ENCODE data around the gene COX6B2.
A peak's percentile ranks its signal among the peaks of the same experiment; 100 is the strongest.

COX6B2 gene

DNA sequence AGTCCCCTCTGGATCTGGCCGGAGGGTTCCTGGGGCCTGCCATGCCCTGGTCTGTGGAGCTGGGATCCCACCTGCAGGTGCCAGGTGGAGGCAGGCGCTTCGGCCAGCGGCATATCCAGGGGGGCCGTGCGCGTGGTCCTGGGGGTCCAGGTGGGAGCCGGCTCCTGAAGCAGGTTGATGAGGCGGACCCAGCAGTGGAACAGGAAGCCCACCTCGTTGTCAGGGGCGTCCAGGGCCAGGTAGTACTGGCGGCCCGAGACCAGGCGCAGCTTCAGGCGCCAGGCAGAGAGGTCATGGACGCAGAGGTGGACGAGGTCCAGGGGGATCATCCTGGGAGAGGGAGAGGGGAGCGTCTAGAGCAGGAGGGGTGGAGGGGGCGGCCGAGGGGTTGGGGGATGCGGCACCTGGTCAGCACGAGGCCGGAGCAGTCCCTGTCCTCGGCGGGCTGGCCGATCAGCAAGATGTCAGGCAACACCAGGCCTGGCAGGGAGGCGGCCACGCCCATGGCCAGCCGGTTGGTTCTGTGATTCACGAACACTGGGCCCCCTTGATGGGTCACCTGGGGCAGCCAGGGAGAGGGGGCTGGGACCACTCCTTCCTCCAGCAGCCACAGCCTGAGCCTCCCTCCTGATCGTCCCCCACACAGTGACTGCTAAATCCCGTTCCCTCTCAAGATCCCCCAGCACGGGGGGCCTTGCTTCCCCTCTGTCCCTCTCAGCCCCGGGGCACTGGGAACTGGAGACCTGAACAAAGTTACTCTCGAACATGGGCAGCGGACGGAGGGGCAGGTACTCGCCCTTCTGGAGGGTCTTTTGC is 7.9 kb upstream of the COX6B2 start:
- DNase-seq = no peak

DNA sequence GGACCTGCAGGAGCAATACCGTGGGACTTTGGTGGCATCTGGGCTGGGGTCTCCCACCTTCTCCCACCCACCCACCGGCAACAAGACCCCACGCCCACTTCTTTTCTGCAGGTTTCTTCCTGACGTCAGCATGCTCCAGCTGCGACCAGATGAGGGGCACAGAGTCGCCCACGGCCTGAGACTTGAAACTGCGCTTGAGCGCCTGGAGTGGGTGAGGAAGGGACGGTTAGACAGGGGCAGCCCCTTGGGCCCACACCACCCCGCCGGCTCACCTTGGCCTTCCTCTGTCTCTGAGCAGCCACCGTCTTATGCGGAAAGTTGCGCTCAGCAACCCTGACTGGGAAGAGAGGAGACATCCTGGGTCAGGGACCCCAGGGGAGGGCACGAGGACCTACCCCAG is 6.4 kb upstream of the COX6B2 start:
- DNase-seq = no peak

DNA sequence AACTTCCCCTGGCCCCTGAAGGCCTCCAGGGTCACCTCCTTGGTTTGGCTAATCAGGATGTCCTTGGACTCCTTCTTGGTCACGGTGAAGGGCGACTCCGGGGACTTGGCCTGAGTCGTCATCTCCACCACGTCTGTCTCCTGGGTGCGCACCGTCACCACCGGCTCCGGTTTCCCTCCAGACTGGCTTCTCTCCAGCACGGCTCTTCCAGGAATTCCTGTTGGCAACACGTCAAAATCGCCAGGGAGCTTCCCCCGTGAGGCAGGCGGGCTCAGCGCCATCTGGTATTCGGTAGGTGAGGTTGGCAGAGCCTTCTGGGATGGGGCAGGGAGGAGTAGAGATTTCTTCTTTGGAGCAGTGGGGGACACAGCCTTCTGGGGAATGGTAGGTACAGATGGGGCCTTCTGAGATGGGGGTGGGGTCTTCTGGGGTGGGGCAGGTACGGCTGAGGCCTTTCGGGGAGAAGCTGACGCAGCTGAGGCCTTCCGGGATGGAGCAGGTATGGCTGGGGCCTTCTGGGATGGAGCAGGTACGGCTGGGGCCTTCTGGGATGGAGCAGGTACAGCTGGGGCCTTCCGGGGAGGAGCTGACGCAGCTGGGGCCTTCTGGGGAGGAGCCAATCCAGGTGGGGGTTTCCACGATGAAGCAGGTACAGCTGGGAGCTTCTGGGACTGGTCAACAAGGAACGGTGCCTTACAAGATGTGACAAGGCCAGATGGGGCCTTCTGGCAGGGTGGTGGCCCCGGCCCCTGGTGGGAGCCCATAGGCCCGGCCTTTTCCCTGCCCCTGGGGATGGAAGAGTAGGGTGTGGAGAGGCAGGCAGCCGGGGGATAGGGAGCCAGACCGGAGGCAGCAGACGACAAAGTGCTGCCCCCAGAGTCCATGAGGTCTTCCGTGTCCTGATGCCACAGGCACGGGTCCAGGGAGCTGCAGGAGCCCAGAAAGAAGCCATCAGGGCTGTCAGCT is 4.7 kb upstream of the COX6B2 start:
- DNase-seq = no peak

DNA sequence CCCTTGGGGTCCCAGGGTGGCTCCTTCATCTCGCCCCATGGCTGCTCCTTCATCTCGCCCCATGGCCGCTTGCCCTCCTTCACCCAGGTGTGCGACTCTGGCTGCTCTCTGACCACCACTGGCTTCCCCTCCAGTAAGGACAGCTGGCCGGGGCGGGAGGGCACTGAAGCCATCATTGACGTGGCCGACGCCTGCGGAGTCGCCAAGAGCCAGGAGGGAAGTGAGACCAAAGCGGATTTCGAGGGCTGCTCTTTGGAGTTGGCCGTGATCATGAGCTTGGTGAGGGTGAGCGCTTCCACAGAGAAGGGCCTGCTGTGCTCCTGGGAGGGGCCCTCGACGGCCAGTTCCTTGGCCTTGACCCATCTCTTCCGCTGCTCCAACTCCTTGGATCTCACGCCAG is 4.0 kb upstream of the COX6B2 start:
- DNase-seq = no peak

DNA sequence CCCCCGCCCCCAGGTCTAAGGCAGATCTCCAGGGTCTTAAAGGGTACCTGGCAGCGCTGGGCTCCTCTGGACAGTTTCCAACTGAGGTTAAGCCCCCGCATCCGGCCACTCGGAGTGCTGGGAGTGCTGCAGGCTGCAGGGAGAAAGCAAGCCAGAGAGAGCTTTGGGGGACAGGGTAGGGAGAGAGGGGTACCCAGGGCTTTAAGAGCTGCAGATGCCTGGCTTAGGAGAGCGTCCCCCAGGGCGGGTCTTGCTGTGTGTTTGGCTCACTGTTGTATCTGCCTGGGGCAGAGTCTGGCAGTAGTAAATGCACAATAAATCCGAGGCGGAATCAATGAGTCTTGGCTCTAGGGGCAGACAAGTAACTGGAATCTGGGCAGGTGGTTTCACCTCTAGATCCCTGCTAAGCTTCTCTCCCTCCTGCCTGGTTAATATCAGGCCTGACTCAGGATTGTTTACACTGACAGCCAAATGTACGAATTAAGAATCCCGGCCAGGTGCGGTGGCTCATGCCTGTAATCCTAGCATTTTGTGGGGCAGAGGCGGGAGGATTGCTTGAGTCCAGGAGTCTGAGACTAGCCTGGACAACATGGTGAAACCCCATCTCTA is 798 bp upstream of the COX6B2 start:
- DNase-seq = no peak

DNA sequence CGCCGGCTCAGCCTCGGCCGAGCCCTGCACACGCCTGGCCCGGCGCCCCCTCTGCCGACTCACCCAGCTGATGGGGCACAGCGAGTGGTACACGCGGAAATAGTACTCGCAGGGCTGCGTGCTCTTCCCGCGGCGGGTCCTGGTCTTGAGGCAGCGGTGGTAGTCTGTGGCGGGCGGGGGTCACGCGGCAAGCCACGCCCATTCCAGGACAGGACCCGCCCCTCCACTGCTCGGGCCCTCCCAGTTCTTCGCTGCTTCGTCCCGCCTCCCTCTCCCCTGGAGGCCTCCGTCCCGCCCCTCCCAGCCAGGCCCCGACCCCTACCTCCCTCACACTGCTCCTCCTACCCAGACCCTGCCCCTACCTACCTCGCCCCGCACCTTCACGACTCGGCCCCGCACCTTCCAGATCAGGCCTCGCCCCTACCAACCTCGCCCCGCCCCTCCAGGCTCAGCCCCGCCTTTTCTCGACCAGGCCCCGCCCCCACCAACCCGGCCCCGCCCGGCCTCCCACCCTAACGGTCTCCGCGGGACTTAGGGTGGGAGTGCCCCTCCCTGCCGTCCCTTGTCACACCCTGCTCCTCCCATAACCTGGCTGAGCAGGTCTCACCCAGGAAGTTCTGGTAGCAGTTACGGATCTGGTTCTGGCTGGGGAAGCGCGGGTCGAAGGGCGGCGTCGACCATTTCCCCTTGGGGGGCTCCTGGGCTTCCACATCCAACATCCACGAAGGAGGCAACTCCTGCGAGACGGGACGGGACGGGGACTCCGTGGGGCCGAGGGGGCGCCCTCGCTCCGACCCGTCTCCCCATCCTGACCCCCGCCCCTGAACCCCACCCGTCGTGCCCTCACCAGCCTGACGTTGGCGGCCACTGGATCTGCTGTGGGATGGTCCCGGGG is 469 bp downstream of the COX6B2 start:
- peak; percentile 59 for DNase-seq

DNA sequence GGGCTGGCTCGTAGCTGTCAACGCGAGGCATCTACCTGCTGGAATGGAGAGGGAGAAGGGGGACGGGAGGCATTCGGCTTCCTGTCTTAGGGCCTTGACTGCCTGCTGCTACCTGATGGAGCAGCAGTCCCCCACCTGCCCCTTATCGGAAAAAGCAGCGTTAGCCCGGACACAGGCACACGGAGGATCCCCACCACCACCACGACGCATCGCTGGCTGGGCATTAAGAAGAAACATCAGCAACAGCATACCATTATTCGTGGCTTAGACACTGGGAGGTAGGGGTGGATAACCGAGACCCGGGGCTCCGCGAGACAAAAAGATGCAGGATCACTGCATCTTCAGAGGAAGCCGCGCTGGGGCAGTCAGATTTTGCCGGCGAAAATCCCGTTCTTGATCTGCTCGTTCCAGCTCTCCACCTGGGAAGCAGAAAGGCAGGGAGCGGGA is 1.1 kb downstream of the COX6B2 start:
- DNase-seq = no peak

DNA sequence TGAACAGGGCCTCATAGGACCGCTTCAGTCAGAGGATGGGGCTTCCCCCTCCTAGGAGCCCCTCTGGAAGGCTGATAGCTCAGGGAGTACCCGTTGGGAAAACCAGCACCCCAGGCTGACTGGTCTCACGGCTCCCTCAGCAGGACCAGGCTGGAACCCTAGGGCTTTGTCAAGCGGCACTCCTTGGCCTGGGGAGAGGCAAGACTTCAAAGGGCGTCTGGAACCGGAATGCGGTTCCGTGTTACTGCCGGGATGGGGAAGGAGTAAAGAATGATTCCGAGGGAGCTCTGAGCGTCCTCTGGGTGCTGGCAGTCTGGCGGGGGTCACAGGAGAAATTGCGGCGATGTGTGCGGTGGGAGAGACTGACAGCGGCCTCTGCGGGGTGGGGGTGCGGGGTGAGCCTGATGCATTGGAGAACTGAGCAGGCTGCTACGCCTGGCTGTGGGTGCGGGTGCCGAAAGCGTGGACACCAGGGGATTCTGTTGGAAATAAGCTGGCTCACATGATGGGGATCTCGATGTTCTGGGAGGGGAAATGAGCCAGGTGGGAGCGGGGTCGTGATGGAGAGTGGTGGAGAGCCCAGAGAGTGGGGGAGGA is 1.9 kb downstream of the COX6B2 start:
- no peak for DNase-seq

DNA sequence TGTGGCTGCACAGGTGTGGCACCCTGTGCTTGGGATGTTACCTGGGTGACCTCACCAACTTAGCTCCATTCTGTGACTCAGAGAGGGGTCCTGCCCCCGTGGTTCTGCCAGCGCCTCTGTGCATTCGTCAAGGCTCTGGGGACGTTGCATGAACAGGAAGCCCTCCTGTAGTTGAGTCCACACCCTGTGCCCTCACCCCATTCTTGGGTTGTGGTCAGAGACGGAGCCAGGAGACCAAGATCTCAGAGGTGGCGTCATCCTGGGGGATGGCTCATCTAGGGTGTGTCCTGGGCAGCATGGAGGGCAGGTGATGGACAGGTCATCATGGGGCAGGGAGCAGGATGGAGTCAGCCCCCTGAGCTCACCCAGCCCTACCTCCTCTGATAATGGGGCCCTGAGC is 2.5 kb downstream of the COX6B2 start:
- no peak for DNase-seq

DNA sequence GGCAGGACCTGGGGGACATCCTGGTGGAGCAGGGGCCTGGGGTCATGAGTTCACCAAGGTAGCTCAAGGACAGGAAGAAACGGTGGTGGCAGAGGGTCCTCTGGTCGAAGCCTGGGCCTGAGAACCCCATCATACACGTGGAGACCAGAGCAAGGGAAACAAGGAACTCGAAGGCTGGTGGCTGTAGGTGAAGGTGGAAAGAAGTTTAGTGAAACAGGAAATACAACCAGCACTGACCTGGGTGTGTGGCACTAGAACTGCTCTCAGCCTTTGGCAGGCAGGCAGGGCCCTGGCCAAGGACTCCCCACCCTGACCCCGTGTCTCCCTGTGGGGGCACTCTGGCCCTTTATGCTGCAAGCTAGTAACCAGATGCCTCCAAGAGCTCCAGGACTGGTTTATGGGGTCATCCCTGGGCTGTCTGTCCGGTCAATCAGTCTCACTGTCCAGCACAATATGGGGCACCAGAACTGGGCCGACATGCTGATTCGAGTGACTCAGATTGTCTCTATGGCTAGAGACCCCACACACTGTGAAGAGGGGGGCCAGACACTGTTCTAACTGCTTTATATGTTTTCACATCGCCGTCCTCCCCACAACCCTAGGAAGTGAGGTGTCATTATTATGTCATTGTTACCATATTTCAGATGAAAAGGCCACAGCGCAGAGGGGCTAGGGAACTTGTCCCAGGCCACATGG is 3.8 kb downstream of the COX6B2 start:
- no peak for DNase-seq

DNA sequence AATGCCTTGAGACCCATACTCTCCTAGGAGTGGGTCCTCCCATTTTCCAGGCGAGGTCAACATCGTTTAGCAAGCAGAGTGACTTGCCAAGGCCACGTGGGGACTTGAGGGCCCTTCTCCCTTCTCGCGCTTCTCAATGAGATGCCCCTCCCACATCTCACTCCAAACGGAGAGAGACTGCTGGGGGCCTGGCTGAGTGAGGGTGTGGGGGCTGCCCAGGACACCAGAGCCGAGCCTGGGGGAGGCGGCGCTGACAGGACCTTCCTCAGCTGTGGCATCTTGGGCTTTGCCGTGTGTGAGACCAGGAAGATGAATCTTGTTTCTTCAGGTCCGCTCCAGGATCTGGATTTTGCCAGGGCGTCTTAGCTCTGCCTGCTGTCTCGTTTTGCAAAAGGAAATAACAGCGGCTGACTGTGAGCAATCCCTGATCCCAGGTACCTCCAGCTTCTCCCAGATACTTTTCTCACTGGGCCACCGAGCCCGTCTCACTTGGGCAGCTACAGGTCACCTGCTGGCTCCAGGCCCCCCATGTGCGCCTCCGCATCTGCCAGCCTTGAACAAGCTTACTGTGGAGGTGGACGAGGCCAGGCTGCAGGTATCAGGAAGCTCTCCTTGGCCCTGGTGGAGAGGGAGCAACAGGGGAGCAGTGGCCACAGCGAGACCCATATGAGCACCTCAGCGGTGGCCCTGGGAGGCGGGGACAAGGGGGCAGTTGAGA is 6.0 kb downstream of the COX6B2 start:
- DNase-seq = no peak

DNA sequence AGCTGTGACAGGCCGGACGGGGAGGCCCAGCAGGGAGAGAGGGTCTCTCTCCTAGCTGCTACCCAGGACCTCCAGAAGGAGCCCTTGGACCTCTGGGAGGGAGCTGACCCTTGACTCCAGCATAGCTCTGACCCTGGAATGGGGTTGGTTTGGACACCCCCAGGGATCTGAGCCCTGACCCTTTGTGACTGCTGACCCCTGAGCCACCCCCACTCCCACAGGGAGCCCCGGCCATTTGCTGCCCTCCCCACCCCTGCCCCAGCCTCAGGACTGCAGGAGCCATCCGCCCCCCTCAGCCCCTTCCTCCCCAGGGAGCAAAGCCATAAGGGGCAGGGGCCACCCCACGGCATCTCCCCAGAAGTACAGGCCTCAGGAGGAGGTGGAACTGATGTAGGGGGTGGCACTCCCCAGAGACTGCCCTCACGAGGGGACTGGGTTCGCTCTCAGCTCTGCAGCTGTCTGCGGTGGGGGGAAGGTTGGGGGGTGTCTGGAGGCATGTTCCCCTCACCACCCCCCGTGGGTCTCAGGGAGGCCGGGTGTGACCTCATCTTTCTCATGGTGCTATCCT is 7.0 kb downstream of the COX6B2 start:
- no peak for DNase-seq

DNA sequence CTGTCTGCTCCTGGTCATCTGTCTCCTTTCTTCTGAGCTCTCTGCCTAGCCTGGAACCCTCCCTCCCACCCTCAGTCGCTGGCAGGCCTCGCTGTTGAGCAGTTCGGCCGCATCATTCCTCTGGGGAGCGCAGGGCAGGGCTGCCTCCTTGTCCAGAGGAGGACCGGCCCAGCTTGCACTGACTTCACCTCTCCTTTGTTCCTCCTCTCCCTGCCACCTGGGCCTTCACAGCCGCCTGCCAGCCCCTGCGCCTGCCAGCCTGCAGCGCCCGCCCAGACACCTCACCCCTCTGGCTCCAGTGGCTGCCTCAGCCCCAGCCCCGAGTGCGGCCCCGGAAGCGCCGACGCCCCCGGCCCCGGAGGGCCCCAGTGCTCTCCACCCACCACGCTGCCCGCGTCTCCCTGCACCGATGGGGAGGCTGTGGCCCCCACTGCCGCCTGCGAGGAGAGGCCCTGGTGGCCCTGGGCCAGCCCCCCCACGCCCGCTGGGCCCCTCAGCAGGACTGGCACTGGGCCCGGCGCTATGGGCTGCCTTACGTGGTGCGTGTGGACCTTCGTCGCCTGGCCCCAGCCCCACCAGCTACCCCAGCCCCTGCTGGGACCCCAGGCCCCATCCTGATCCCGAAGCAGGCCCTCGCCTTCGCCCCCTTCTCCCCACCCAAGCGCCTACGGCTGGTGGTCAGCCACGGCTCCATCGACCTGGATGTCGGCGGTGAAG is 7.6 kb downstream of the COX6B2 start:
- no peak for DNase-seq

DNA sequence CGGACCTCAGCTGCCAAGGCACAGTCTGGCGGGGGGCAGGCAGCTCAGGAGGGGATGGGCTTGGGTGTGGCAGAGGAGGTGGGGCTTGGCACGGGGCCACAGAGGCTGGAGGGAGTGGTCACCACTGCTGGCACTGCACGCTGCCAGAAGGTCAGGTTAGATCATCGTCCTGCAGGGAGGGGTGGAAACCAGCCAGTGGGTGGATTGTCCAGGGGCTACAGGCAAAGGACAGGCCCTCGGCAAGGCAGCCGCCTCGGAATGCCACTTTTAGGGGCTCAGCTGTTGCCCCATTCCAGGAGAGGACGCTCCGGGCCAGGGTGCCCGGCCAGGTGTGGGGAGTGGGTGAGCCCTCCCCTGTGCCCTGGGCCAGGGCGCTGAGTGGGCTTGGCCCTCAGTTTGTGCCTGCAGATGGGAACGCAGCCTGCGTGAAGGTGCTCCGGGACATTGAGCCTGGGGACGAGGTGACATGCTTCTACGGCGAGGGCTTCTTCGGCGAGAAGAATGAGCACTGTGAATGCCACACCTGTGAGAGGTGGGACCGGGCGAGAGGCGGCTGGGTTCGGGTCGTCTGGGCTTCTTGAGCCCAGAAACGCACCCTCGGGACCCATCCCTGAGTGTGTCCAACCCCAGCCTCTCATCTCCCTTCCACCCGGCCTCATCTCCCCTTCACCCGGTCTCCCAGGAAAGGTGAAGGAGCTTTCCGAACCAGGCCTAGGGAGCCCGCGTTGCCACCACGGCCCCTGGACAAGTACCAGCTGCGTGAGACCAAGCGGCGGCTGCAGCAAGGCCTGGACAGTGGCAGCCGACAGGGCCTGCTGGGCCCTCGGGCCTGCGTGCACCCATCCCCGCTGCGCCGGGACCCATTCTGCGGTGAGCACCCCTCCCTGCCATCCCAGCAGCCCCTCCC is 8.4 kb downstream of the COX6B2 start:
- DNase-seq = peak; percentile 79

DNA sequence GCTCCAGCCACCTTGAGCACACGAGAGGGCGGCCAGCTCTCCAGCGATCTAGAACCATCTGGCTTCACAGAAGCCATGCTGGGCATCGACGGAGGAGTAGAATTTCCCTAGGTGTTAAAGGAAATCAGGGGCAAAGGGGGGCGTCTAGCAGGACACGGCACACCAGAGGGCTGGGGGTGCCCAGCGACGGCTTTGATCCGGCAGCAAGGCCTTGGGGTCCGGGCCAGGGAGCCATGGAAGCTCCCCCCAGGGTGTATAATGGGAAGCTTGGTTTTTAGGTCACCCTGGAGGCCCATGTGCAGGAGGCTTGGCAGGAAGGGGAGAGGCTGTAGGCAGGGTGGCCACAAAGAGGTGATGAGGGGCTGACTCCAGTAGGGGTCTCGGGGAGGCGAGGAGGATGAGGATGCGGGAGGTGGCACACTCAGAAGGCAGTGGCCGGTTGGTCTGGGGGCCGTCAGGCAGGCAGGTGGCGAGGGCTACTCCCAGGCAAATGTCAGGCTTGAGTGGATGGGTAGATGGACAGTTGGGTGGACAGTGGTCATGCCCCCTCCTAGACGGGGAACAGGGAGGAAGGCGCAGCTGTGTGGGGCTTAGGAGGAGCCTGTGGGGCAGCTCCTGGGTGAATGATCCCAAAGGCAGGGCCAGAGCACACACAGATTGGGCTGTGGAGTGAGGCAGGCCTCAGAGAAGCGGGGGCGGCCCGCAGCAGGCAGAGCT is 9.3 kb downstream of the COX6B2 start:
- no peak for DNase-seq

DNA sequence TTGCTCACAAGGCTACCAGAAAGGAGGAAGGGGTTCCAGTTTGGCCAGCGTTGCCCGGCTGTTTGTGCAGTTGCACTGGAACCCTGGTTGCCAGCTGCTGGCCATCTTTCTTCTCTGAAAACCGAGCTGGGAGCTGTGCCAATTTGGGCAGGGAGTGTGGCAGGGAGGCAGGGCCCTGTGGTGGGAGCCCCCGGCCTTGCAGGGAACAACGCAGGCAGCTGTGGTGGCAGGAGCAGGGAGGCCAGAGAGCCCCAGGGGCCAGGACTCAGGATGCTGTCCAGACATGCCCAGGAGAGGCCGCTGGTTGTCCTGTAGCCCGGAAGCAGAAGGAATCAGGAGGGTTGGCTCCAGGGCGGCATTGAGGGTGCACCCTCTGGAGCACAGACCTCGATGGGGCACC is 10.1 kb downstream of the COX6B2 start:
- DNase-seq = peak; percentile 53

DNA sequence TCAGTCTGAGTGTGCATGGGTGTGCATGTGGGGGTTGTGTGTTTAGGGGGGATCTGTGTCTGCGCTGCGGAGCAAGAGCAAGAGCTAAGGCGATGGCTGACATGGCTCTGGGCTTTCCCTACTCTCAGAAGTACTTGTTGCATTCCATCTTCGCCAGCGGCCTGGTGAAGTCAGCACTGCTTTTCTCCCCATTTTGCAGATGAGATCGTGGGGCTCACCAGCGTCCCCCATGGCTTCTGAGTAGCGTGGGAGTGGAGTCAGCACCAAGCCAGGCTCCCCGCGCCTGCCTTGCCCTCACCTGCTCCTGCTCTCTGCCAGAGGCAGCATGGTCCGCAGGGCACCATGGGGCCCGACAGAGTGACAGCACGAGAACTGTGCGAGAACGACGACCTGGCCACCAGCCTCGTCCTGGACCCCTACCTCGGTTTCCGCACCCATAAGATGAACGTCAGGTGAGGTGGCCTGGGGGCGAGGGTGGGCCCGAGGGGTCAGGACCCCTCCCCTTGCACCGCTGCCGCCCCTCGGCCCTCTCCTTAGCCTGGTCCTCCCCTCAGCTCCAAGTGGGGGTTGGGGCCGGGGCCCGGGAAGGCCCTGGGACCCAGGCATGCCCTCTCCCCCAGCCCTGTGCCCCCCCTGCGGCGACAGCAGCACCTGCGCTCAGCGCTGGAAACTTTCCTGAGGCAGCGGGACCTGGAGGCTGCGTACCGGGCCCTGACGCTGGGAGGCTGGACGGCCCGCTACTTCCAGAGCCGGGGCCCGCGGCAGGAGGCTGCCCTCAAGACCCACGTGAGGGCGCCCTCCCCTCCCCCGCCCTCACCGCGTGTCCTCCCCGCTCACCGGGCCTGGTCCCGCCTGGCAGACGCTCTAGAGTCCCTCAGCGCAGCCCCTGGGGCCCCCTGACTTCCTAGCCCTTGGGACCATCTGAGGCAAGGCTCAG is 12.7 kb downstream of the COX6B2 start:
- DNase-seq = no peak

All from hematopoietic multipotent progenitor cell treated with erythropoietin and hydrocortisone succinate and interleukin-3 and kit ligand, for 8 days (in vitro differentiated cells).